NCI-H2029 treated with DMSO at 0.1 percent for 48 hours (cell line): ENCODE measurements around the gene ILDR1.
"Not testable (repeated sequence)": the region's sequence is repeated elsewhere in the genome, so short reads cannot be mapped to it uniquely, and the experiment has no call there.

Source experiments
- DNase-seq: peaks from one replicate; lab custom pipeline; 2025; lab: John Stamatoyannopoulos, UW

ILDR1 gene

DNA sequence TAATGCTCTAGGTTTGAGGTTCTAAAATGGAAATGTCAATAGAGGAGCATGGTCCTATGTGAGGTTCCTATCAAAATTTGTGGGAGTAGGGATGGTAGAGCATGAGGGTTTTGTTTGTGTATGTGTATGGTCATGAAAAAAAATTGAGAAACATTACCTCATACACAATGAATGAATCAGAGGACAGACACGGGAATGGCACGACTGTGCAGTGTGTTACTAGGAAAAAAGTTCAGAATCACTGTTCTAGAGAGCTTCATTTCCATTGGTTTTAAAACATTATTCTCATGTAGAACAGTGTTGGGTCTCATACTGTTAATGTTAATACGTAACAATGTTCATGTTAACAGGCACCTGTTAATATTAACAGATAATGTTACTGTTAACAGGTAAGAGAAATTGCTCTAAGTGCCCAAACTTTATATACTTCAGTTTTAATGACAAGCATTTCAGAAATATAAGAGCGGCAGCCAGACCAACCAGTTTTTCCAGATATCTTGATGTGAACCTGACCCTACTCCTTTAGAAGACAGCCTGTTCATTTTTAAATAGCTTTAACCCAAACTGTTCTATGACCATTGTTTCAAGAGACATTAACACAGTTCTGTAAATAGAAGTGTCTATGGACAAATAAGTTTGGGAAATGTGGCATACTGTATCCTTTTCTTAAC, 79.8 kb downstream of the ILDR1 start:
- peak; percentile 6 for DNase-seq

DNA sequence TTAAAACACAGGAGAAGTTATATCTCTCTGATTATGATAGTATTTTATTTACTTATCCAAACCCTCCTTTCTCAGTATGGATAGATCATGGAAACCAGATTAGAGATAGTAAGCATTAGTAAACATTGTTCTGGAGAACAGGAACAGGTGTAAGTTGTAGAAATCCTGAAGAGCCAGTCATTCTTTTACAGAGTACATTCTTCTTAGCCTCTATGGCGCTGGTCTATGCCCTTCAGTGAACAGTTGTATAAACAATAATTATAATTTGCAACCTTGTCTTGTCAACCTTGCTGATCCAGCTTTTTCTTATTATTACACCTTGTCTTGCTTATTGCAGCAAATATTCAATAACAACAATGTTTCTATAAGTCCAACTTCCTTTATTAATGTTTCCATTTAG, 80.5 kb downstream of the ILDR1 start:
- DNase-seq = no peak

DNA sequence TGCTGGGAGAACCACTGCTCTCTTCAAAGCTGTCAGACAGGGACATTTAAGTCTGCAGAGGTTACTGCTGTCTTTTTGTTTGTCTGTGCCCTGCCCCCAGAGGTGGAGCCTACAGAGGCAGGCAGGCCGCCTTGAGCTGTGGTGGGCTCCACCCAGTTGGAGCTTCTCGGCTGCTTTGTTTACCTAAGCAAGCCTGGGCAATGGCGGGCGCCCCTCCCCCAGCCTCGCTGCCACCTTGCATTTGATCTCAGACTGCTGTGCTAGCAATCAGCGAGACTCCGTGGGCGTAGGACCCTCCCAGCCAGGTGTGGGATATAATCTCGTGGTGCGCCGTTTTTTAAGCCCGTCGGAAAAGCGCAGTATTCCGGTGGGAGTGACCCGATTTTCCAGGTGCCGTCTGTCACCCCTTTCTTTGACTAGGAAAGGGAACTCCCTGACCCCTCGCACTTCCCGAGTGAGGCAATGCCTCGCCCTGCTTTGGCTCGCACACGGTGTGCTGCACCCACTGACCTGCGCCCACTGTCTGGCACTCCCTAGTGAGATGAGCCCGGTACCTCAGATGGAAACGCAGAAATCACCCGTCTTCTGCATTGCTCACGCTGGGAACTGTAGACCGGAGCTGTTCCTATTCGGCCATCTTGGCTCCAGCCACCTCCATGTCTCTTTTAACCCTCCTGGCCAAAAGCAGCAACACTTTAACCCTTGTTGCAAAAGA, 83.7 kb downstream of the ILDR1 start:
- DNase-seq = not testable (repeated sequence)
